NCI-H1694 treated with DMSO at 0.1 percent for 48 hours (cell line): ENCODE measurements around the gene MIDN.

Source experiments
- DNase-seq: peaks from one replicate; lab custom pipeline; 2025; lab: John Stamatoyannopoulos, UW

Gene MIDN

GRCh38 chr19:1220976-1221903, 27.1 kb upstream of the MIDN start:
- DNase-seq: no peak

GRCh38 chr19:1221904-1222255, 26.5 kb upstream of the MIDN start:
- DNase-seq: no peak

- DNase-seq: no peak
Measured at GRCh38 chr19:1222394-1222793, 26.0 kb upstream of the MIDN start.

DNA sequence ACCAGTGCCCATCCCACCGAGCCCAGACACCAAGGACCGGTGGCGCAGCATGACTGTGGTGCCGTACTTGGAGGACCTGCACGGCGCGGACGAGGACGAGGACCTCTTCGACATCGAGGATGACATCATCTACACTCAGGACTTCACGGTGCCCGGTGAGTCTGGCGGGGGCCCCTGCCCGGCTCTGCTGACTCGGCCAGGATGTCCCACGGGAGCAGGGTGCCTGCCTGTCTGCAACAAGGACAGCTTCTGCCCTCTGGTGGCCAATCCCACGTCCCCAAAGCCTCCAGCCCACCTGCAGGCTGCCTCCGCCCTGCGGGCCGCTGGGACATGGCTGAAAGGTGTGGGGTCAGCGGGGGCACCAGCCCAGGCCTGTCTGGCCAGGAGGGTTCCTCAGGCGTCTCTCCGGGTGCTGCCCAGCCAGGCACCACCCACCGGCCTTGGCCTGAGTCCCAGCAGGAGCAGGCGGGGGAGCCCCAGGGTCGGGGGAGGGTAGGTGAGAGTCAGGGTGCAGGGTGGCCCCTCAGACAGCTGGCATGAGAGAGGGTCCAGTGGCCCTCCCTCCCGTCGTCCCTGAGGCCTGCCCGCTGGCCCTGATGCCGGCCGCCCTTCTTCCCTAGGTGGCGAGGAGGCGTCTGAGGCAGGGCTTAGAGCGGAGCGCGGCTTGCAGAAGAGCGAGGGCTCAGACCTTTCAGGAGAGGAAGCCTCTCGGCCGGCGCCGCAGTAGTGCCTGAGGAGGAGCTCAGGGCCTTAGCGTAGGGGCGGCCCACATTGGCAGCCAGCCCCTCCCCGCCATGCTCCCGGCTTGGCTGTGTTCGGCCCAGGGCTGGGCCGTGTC, 25.1 kb upstream of the MIDN start:
- peak; percentile 13 for DNase-seq

- no peak for DNase-seq
Measured at GRCh38 chr19:1224047-1224825, 24.1 kb upstream of the MIDN start.

DNA sequence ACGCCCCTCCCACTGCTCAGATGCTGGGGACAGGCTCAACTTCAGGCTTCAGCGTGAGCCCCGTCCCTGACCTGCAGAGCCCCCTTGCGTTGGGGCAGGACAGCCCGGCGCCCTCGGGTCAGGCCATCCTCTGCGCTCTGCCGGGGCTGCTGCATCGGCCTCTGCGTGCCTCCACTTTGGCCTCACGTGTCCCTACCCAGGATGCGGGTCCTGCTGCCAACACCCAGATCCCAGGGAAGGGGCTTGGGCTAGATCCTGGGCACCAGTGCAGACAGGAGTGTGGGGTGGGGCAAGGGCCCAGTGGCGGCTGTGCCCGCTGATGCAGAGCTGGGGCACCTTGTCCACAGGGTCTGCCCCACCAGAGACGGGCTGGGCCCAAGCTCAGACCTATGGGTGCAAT, 23.5 kb upstream of the MIDN start:
- no peak for DNase-seq

GRCh38 chr19:1225440-1226226, 22.8 kb upstream of the MIDN start:
- no peak for DNase-seq

GRCh38 chr19:1226227-1226518, 22.2 kb upstream of the MIDN start:
- DNase-seq: no peak

GRCh38 chr19:1226522-1227303, 21.7 kb upstream of the MIDN start:
- no peak for DNase-seq

DNA sequence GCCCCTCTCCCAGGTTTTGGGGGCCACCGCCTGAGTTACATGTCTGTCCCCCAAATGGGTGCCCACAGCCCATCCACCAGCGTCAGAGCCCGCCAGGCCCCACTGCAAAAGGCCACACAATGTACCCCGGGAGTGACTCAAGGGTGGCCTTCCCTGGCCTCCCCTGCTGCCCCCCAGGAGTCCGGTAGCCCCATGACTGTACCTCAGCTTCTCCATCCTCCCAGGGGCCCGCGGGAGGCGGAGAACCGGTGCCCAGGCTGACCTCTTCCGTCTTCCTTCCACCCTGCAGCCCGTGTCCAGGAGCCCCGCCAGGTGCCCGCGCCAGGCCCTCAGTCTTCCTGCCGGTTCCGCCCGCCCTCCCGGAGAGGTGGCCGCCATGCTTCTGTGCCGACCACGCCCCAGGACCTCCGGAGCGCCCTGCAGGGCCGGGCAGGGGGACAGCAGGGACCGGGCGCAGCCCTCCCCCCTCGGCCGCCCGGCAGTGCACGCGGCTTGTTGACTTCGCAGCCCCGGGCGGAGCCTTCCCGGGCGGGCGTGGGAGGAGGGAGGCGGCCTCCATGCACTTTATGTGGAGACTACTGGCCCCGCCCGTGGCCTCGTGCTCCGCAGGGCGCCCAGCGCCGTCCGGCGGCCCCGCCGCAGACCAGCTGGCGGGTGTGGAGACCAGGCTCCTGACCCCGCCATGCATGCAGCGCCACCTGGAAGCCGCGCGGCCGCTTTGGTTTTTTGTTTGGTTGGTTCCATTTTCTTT, 20.9 kb upstream of the MIDN start:
- no peak for DNase-seq

- DNase-seq: no peak
Measured at GRCh38 chr19:1228161-1228957, 20.0 kb upstream of the MIDN start.

DNA sequence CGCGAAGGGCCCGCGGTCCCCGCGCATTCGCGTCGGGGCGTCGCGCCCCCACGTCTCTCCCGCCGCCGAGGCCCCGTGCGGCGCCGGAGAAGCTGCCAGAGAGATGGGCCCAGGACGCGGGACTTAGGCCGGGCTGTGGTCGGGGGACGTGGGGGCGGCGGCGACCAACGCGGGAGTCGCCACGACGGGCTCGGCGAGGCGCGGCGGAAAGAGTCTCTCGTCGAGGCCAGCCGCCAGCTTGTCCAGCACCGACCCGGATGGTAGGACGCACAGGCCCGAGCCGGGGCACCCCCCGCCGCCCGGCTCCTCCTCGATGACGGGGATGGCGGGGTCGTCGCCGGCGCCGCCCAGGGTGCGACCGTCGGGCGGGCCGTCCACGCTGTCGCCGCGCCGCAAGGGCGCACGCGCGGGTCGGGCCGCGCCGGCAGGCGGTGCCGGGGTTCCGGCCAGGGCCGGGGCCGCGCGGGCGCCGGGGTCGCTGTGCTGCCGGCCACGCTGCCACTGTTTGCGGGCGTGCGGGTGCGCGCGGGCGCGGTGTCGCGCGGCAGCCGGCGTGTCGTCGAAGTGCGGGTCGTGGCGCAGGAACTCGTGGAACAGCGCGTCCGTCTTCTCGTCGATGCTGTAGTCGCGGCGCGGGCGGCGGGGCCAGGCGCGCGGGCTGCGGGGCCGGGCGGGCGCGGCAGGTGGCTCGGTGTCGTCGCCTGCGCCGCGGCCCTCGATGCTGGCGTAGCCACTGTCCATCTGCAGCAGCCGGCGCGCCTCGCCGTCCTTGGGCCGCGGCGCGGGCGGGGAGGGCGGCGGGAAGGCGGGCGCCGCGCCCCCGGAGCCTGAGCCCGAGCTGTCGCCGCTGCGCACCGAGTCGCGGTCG, 19.1 kb upstream of the MIDN start:
- DNase-seq: no peak

- no peak for DNase-seq
Measured at GRCh38 chr19:1229924-1230782, 18.2 kb upstream of the MIDN start.

- DNase-seq: no peak
Measured at GRCh38 chr19:1230783-1231489, 17.4 kb upstream of the MIDN start.

- no peak for DNase-seq
Measured at GRCh38 chr19:1231729-1232637, 16.4 kb upstream of the MIDN start.

DNA sequence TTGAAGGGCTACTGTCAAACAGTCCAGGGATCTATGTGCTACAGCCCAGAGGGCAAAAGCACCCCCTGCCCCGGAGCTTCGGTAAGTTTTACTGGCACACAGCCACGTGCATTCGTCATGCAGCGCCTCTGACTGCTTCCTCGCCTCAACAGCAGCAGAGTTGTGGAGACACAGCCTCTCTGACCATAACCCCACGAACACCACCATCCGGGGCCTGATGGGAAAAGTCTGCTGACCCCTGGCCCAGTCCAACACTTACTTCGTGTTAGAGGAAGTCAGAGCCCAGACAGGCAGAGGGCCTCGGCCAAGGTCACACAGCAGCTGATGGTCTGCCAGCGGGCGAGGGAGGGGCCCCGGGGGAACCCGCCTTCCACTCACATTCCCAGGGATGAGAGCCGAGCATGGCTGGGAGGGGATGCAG, 15.7 kb upstream of the MIDN start:
- no peak for DNase-seq
